GM21360 (cell line): ENCODE results near the gene IRF7.
"Not testable (repeated sequence)": the region's sequence is repeated elsewhere in the genome, so short reads cannot be mapped to it uniquely, and the experiment has no call there.

ENCODE experiments used
- ATAC-seq: cut with Tn5 transposase; IDR thresholded peaks from one replicate; pipeline ENCODE4 v1.9.1; 2021; ENCODE audit warnings: mild to moderate bottlenecking, moderate library complexity; ENCODE audit not compliant: unreplicated experiment

The IRF7 gene

DNA sequence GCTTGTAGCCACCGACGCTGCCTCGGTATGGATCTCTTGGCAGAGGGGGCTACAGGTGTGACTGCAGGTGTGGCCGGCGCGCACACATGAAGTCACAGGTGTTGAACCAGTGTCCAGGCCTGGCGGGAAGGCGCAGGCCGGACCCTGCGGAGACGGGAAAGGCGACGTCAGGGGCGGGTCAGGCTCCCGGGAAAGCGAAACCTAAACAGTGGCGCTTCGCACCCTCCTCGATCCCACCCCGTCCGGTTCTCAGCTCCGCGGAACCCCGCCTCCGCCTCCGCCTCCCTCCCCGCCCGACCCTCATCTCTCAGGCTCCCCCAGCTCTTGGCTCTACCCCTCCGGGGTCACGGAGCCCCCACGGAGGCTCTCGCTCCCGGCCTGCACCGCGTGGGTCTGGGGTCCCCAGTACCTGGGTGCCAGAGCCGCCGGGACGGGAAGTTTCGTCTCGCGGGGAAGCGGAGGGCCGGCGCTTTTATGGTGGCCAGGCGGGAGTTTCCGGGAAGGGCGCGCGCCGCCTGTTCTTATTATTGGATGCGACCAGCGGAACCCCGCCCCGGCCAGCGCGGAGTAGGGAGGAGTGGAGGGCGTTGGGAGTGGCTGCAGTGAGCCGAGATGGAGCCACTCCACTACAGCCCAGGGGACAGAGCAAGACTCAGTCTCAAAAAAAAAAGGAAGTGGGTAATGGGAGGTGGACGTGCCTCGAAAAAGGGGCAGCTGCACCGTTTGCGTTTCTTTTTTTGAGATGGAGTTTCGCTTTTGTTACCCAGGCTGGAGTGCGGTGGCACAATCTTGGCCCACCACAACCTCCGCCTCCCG, at the start of gene IRF7:
IRF7 (minus strand) TSS at position 447 of the 816 bp plus-strand sequence. CDS start 586 bp downstream, outside the sequence.
- peak; percentile 70 for ATAC-seq

DNA sequence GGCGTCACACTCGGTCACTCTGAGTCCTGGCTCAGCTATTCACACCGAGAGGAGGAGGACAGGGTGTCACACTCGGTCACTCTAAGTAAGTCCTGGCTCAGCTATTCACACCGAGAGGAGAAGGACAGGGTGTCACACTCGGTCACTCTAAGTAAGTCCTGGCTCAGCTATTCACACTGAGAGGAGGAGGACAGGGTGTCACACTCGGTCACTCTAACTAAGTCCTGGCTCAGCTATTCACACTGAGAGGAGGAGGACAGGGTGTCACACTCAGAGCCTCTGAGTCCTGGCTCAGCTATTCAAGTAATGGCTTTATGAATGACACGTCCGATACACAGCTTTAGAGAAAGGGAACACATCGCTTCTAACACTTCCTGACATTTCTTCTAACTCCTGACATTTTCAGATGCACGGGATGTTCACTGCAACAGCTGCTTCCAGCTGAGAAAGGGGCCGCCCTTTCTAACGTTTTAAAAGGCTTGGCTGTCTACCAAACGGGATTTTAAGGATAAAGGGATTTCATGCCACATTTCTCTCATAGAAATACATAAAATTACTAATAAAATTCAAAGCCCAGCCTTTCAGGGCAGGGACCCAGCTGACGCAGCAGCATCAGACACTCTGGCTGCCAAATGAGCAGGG, 49.4 kb upstream of the IRF7 start:
- ATAC-seq: no peak

DNA sequence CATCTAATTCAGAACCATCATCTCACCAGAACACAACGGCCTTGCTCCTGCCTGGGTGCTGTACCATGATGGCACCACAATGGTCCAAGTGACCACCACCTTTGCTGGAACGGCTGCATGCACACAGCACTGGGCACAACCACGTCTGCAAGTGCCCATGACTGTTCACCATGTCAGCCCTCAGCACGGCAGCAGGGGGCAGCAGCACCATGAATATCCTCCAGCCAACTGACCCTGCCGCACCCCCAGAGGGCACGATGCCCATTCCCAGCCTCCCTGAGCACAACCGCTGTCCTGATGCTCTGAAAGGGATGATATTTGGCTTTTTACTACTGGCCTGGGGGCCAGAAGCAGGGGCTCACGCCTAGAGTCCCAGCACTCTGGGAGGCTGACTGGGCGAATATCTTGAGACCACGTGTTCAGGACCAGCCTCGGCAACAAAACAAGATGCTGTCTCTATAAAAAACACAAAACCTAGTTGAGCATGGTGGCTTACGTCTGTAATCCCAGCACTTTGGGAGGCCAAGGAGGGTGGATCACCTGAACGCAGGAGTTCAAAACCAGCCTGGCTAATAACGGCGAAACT, 47.0 kb upstream of the IRF7 start:
- no peak for ATAC-seq

DNA sequence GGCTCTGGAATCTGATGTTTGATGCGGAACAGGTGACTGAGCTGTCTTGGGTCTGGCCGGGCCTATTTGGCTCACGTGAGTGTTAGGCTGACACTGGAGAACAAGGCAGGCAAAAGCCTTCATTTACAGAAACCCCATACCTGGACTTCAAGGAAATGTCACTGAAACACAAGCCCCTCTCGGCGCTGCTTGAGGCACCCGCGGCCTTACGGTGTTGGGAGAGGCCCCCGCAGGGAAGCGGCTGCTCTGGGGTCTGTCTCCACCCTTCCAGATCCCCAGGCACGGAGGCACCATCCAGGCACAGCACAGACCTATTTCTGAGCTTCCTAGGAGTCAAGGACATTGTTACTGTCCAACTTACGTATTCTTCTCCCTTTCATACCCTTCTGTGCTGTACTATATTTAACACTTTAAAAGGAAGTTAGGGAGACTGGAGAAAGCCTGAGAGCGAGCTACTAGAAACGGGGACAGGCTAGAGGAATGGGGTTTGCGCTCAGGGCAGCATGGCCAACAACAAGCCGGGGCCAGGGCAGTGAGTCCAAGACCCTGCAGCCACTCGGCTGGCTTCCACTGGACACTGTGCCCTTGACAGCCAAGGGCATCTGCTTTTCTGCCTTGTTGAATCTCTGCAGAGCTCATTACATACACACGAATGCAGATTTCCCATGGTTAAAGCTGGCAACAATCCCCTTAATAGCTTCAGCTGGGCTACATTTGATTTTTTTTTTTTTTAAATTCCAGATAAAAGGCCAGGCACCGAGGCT, 45.1 kb upstream of the IRF7 start:
- ATAC-seq: no peak

DNA sequence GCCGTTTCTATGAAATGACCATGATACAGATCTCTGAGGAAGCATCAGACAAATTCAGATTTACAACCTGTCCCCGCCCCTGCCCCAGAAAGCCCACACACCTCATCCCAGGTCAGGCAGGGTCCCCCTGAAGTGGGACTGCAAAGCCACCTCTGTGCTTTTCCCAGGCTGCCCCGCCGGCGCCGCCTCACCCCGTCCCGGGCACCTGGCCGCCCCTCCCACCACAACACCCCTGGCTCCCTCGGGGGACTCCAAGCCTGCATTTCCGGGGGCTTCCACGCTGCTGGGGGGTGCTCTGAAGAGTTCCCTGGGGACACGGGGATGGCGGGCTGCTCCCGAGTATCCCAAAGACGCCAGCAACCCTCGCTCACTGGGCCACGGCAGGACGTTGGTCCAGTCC, 44.5 kb upstream of the IRF7 start:
- no peak for ATAC-seq

DNA sequence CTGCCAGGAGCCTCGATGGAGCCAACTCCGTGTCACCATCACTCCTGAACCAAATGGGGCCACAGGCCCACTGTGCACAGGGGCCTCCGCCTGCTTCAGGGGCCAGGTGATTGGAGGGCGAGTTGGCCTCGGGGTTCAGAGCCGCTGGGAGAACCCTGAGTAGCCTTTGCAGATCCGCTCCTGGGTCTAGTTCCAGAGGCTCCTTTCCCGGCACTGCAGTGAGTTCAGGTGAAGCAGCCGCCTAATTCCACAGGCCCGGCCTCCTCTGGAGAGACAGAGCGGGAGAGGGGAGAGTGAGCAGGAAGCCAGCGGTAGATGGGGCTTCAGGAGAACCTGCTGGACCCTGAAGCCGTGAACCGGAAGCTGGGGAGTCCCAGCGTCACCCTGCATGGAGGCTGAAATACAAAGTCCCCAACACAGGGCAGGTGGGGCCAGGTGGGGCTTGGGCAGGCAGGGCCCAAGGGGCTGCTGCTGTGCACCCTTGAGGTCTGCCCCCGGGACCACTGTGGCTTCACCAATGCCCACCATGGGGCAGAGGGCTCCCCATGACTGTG, 43.9 kb upstream of the IRF7 start:
- no peak for ATAC-seq

DNA sequence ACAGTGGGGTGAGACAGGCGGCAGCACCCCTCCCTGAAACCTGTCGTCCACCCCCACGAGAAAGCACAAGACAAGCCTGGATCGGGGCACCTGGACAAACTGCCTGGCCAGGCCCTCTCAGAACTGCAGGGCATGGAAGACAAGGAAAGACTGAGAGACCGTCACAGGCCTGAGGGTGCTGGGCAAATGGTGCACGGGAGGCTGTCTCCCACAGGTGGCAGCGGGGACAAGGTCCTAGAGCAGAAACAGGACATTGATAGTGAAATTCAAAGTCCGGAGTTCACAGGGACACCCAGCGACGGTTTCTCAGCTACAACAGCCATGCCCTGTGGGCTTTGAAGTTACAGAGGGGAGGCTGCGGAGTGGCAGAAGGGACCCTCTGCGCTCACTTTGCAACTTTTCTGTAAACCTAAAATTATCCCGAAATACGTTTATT, 42.0 kb upstream of the IRF7 start:
- no peak for ATAC-seq

DNA sequence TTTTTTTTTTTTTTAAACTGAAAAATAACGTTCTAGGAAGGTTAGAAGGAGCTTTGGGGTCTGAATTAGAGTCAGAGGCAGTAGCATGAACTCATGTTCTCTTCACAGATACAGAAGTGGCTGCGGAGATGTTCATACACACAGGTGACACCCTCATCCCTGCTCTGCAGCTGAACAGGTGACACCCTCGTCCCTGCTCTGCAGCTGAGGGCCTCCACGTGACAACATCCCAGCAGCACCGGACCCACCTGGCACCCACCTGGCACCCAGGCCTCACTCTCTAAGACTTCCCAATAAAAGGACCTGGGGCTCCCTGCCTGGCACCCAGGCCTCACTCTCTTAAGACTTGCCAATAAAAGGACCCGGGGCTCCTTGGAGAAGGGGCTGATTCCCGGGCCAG, 41.1 kb upstream of the IRF7 start:
- ATAC-seq: no peak

DNA sequence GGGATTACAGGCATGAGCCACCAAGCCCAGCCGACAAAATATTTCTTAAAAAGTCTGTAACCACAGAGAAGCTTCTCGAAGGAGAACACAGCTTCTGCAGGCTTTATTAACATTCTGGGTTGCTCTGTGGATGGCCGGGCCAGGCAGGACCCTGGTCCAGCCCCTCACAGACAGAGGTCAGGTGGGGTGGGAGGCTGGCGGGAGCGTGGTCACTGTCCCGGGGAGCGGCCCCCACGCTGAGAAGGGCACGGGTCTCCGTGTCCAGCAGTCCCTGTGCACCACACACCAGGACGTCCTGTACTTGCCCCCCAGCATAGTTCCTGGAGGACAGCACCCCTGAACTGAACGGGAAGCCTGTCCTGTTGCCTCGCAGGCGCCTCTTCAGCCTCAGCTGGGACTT, 40.7 kb upstream of the IRF7 start:
- no peak for ATAC-seq

DNA sequence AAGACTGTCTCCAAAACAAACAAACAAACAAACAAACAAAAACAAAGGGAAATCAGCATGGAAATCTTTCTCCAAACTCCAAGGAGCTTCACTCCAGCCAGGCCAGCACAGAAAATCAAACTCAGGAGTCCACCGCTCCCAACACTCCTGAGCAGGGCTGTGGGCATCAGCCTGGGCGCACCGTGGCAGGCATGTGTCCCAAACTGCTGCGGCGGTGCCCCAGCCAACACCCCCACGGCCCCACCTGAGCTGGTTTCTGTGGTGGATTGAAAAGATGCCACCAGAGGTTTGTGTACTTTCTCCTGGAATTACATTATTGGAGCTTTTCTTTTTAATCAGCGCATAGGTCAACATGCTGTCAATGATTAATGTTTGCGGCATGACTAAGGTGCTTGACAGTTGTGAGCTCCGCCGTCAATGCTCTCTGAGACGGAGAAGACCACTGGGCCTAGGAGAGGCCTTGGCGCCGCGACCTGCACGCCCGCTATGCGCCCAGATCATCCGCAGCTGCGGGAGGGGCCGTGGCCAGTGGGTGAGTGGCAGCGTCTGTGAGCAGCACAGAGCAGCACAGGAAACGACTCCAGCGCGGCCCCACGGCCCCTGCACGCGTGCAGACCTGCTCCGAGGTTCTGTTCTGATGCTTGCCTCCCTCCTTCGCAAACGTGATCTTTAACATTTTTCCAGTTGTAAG, 39.4 kb upstream of the IRF7 start:
- ATAC-seq: no peak

DNA sequence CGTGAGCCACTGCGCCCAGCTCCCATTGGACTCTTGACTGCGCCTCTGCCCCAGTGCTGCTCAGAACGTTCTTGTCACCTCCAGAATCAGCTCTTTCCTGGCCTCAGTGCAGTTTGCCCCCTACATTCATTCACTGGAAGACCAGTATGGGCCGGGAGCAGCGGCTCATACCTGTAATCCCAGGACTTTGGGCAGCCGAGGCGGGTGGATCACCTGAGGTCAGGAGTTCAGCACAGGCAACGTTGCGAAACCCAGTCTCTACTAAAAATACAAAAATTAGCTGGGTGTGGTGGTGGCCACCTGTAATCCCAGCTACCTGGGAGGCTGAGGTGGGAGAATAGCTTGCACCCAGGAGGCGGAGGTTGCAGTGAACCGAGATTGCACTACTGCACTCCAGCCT, 38.7 kb upstream of the IRF7 start:
- ATAC-seq: not testable (repeated sequence)

DNA sequence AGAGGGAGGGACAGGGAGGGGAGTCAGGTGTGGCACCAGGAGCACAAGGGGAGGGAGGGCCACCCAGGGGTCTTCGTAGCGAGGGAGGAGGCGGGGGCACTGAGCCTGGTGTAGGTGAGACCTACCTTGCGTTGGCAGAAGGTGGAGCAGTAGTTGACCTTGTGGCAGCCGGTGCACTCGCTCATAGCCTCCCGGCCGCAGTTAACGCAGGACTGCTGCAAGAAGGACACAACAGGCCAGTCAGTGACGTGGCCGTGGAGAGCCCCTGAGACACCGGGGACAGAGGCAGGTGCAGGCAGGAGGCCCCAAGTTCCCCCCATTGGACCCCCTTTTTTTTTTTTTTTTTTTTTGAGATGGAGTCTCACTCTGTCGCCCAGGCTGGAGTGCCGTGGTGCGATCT, 38.1 kb upstream of the IRF7 start:
- no peak for ATAC-seq

DNA sequence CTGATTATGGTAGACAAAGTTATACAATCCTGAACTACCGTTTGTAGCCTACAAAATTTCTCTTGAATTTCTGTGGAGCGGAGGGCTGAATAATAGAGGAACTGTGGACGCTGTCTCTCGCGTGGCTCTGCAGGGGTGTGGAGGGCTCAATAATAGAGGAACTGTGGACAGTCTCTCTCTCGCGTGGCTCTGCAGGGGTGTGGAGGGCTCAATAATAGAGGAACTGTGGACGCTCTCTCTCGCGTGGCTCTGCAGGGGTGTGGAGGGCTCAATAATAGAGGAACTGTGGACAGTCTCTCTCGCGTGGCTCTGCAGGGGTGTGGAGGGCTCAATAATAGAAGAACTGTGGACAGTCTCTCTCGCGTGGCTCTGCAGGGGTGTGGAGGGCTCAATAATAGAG, 37.4 kb upstream of the IRF7 start:
- ATAC-seq: not testable (repeated sequence)

DNA sequence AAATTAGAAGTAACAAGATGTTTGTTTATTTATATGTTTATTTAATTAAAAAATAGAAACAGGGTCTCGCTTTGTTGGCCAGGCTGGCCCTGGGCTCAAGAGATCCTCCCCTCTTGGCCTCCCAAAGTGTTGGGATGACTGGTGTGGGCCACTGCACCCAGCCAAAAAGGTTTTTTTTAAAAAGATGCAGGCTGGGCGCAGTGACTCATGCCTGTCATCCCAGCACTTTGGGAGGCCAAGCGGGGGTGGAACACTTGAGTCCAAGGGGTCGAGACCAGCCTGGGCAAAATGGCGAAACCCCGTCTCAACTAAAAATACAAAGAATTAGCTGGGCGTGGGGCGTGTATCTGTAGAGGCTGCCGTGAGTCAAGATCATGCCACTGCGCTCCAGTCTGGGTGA, 34.7 kb upstream of the IRF7 start:
- ATAC-seq: no peak

DNA sequence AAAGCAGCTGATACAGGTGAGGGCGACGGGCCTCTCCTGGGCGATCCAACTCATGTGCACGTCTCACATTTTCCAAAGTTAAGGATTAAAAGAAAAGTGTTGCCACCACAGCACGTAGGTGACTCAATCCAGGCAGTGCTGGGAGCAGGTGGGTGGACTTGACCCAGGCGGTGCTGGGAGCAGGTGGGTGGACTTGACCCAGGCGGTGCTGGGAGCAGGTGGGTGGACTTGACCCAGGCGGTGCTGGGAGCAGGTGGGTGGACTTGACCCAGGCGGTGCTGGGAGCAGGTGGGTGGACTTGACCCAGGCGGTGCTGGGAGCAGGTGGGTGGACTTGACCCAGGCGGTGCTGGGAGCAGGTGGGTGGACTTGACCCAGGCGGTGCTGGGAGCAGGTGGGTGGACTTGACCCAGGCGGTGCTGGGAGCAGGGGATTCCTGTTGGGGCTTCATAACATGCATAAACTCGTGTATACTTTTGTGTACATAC, 32.0 kb upstream of the IRF7 start:
- ATAC-seq: not testable (repeated sequence)

DNA sequence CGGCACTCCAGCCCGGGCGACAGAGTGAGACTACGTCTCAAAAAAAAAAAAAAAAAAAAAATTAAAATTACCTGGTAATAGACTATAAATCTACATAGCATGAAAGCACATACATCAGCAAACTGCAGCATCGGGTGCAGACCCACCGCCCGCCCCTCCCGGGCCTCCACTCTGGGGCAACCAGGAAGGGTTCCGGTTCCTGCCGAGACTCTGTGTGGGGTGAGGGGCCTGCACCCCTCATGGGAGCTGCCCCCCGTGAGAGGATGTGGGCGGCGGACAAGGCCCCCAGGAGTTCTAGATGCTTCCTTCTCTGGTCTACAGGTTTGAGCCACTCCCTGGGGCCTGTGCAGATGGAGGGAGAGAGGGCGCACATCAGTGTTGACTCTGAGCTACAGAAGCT, 30.5 kb upstream of the IRF7 start:
- ATAC-seq: no peak

DNA sequence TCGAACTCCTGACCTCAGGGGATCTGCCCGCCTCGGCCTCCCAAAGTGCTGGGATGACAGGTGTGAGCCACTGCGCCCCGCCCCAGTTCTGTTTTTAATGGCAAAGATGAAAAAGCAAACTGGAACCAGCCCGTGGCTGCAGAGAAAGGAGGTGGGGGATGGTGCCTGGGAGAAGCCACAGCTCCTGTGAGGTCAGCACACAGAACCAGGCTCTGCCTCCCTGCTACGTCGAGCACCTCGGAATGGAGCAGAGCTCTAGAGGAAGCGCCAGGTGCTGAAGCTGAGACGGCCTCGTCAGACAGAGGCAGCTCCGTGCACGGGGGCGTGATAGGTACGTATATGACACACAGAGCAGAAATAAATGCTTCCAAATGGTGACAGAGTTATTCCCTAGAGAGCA, 29.8 kb upstream of the IRF7 start:
- ATAC-seq: no peak

DNA sequence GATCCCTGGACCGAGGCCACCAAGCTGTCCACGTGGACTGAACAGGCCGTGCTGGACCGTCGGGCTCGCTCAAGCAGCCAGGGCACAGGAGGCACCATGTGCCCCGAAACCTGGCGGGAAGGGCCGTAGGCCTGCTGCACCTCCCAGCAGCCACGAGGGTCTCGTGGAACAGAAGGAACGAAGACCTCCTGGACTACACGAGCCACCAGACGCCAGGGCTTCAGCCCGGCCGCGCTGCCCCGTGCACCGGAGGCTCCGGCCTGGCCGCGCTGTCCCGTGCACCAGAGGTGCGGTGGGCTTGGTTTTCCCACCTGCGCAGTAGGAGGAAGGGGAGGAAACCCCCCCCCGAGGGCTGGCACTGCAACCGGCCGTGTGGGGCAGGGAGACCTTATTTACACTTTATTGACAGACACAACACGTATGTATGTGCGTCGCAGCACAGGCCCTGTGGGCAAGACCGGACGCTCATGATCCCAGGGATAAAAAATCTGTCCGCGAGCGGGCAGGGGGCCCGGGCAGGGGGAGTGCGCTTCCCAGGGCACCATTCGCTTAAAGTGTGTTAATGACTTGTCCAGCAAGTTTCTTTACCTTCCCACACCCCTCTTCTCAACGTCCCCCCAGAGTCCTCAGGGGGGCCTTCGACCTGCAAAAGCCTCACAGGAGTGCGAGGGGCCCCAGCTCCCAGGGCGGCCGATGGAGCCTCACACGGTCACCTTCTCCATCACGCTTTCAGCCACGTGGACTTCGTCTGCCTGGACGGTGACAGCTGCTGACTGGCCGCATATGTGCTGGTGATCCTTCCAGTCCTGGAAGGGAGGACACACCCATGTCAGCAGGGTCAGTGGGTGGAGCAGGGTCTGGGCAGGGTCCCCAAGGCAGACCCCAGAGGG, 28.3 kb upstream of the IRF7 start:
- no peak for ATAC-seq

DNA sequence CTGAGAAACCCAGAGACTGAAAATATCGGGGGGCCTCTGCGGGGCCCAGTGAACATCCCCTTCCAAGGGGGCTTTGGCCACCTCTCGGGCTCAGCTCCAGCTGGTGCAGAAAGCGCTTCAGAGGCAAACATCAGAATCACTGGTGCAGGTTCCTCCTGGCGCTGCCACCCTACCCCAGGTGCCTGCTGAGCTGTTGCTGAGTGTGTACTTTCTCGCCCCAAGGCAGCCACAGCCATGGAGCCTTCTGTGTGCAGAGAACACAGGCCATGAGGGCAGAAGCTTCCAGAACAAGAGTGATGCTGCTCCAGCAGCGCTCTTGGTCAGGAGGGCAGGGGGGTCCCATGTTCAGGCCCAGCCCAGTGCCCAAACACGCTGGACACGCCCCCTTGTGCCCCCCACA, 27.6 kb upstream of the IRF7 start:
- ATAC-seq: no peak
